Psoas muscle (tissue), 8 donors: Measurements from ENCODE around the gene TGM3. TPM values are rescaled to one million over a fixed set of nuclear protein-coding genes. Genes with fewer than 3 reads are reported as not detected.

Experiments
- ATAC-seq, 4 donors: fragments of 200-7000 bp; cut with Tn5 transposase; one replicate each; pipeline ENCODE4 v1.9.1; 2020; ENCODE audit warnings: moderate library complexity in 3 of 4, mild to moderate bottlenecking in 2 of 4
- DNase-seq, 2 donors: peaks; one replicate each; pipeline ENCODE4 v3.0.0-alpha.2; 2020
- H3K27ac ChIP-seq: fragments of 200-600 bp; one replicate; pipeline ENCODE4 v1.8.0; 2022
- H3K27me3 ChIP-seq, 3 donors: fragments of 200-600 bp in 1 of 3; one replicate each; pipeline versions ENCODE4 v1.6.1 to v1.8.0; 2013 to 2022; ENCODE audit warnings: low read length in 2 of 3, mild to moderate bottlenecking in 2 of 3, moderate library complexity in 1 of 3; ENCODE audit not compliant: insufficient read depth in 3 of 3
- H3K36me3 ChIP-seq, 2 donors: fragments of 200-600 bp in 1 of 2; one replicate each; pipeline versions ENCODE4 v1.6.1 to v1.8.0; 2013 to 2022; ENCODE audit warnings: low read depth in 1 of 2, mild to moderate bottlenecking in 1 of 2, moderate library complexity in 1 of 2; ENCODE audit not compliant: insufficient read depth in 1 of 2
- H3K4me1 ChIP-seq: fragments of 200-600 bp; one replicate; pipeline ENCODE4 v1.8.0; 2022
- H3K4me3 ChIP-seq: fragments of 200-600 bp; one replicate; pipeline ENCODE4 v1.8.0; 2022; ENCODE audit warnings: mild to moderate bottlenecking
- H3K9me3 ChIP-seq: fragments of 200-600 bp; one replicate; pipeline ENCODE4 v1.8.0; 2022
- WGBS, 3 donors: extraction: QIAGEN DNeasy Blood & Tissue Kit; methylation state at CpG; one replicate each; pipeline versions ENCODE4 v1.1.6 to v1.1.7; 2013; 5-methylcytosine and 5-hydroxymethylcytosine counted together
- intact Hi-C, 2 donors: fragments of 100-400 bp; cut with DNase I; formaldehyde crosslinking; loops; one replicate each; pipeline versions ENCODE4 v1.11.0 to v1.14.2; 2022
- polyA plus RNA-seq, 3 donors: library from polyadenylated mRNA; stranded (reverse); fragments of 200-250 nt; gene quantifications; one replicate each; pipeline ENCODE4 v1.2.3, GENCODE V29; 2013
- total RNA-seq, 4 donors: library from RNA; stranded (reverse); fragmentation: NEBNext Ultra II Directional in 2 of 4; extraction: Animal tissue kit (Norgen Biotek cat#: 25700) in 2 of 4; gene quantifications; one replicate each; pipeline versions ENCODE4 v1.2.1 to v1.2.4, GENCODE V29; 2021 to 2023
- TF ChIP-seq, protein P1 (sequence below): fragments of 200-600 bp; IDR thresholded peaks from one replicate; pipeline ENCODE4 v1.8.0; 2022; ENCODE audit warnings: antibody characterized with exemption
- donor health status: healthy with polysubstance abuse.
- donor health status: DM: no; HTN: no; CAD: no; lungs with moderate emphysema.
- donor health status: Bipolar disorder and iron deficiency.
- donor health status: healthy.
- donor health status: DM: yes; HTN: yes; CAD: no.
- donor health status: DM: no; HTN: no; CAD: no.
- donor health status: DM: no; HTN: no; CAD: no.
- donor health status: DM: yes; HTN: yes; CAD: no.

The TGM3 gene
- total and polyA plus RNA-seq, 7 donors: 0.07 to 0.14 (median 0.11) TPM; not detected in 4

GRCh38 chr20:2329286-2329685, 33.5 kb downstream of the TGM3 start:
- H3K9me3 ChIP-seq: no peaks in the 10 kb centered on the region
- H3K36me3 ChIP-seq: no peaks in the 10 kb centered on the region
- ATAC-seq: no peak
- DNase-seq: no peak
- no peak overlapping the region for H3K4me3 ChIP-seq
- no peaks in the 10 kb centered on the region for H3K4me1 ChIP-seq
- intact Hi-C loops: no loop called here
- H3K27ac ChIP-seq: no peak overlapping the region
- peaks cover 0 to 8% (median 2%) of the 10 kb centered on the region in 3 donors for H3K27me3 ChIP-seq
- TF ChIP-seq, protein P1, sequence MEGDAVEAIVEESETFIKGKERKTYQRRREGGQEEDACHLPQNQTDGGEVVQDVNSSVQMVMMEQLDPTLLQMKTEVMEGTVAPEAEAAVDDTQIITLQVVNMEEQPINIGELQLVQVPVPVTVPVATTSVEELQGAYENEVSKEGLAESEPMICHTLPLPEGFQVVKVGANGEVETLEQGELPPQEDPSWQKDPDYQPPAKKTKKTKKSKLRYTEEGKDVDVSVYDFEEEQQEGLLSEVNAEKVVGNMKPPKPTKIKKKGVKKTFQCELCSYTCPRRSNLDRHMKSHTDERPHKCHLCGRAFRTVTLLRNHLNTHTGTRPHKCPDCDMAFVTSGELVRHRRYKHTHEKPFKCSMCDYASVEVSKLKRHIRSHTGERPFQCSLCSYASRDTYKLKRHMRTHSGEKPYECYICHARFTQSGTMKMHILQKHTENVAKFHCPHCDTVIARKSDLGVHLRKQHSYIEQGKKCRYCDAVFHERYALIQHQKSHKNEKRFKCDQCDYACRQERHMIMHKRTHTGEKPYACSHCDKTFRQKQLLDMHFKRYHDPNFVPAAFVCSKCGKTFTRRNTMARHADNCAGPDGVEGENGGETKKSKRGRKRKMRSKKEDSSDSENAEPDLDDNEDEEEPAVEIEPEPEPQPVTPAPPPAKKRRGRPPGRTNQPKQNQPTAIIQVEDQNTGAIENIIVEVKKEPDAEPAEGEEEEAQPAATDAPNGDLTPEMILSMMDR: no peak
- 90 to 92% (median 91%) methylated on average over 5 of the region's 5 CpGs for WGBS, 3 donors

DNA sequence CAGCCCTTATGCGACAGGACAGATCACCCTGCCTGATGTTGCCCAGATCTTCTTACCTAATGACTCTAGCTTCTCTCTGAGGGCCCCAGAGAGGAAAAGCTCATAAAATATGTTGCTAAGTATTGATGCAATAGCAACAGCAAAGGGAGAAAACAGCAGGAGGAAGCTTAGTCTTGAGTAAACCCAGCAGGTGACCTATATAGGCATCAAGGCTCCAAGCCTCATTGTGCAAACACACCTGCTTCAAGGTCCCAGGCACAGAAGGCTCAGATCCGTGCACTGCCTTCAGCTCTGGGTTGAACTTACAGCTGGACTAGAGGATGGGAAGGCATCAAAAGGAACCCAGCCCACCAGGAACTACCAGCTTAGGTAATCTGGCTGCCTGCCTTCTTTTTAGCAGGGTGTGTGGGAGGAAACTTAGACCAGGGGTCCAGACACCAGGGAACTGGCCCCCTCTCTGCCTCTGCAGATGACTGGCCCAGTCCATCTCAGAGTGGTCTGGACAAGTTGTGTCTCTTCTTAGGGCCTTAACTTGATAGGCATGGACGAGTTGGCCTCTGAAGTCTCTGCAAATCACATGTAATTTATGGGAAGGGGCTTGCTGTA, 34.4 kb downstream of the TGM3 start:
- peaks cover 0 to 3% (median 2%) of the 10 kb centered on the region in 3 donors for H3K27me3 ChIP-seq
- DNase-seq: no peak
- no peaks in the 10 kb centered on the region for H3K9me3 ChIP-seq
- intact Hi-C loops: no loop called here
- TF ChIP-seq, protein P1: no peak
- no peaks in the 10 kb centered on the region for H3K4me1 ChIP-seq
- no peak overlapping the region for H3K4me3 ChIP-seq
- H3K27ac ChIP-seq: no peak overlapping the region
- ATAC-seq: no peak
- no peaks in the 10 kb centered on the region for H3K36me3 ChIP-seq
- whole genome bisulfite sequencing, 3 donors: 81 to 85% (median 82%) methylated on average over 3 of the region's 3 CpGs

- intact Hi-C loops: no loop called here
- WGBS, 3 donors: 89 to 92% (median 89%) methylated on average over 5 of the region's 5 CpGs
- Histone ChIP-seq H3K4me3 (no peak overlapping the region), H3K27me3 (peaks cover 0 to 3% (median 2%) of the 10 kb centered on the region in 3 donors), H3K36me3 (no peaks in the 10 kb centered on the region), H3K27ac (no peak overlapping the region), H3K4me1 (no peaks in the 10 kb centered on the region), H3K9me3 (no peaks in the 10 kb centered on the region)
- TF ChIP-seq, protein P1: no peak
- no peak for ATAC-seq
- no peak for DNase-seq
Observed at GRCh38 chr20:2331106-2331505, 35.3 kb downstream of the TGM3 start.

DNA sequence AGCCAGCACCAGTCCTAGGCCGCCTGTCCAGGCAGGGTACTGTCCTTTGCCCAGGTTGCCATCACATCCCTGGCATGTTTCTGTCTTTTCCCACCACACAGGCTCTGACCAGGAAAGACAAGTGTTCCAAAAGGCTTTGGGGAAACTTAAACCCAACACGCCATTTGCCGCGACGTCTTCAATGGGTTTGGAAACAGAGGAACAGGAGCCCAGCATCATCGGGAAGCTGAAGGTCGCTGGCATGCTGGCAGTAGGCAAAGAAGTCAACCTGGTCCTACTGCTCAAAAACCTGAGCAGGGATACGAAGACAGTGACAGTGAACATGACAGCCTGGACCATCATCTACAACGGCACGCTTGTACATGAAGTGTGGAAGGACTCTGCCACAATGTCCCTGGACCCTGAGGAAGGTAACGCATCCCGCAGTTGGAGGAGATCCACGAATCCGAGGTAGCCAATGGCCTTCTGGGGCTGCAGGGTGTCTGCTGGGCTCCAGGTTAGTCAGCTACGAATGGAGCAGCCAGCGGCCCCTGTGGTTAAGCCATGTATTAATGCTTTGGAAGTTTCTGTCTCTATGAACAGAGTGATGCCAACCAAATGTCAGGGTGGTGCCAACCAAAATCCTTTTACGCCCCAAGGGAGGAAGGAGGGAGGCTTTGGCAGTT, 36.2 kb downstream of the TGM3 start:
- H3K27me3 ChIP-seq: peaks cover 0 to 2% (median 0%) of the 10 kb centered on the region in 3 donors
- TF ChIP-seq, protein P1: no peak
- no peak overlapping the region for H3K4me3 ChIP-seq
- no peaks in the 10 kb centered on the region for H3K36me3 ChIP-seq
- DNase-seq: no peak
- no peaks in the 10 kb centered on the region for H3K9me3 ChIP-seq
- intact Hi-C loops: no loop called here
- H3K4me1 ChIP-seq: no peaks in the 10 kb centered on the region
- 75 to 80% (median 77%) methylated on average over 17 of the region's 17 CpGs for WGBS, 3 donors
- ATAC-seq: no peak
- H3K27ac ChIP-seq: no peak overlapping the region
